Measurements from ENCODE around the gene OOSP1. TPM values are rescaled to one million over a fixed set of nuclear protein-coding genes. Genes with fewer than 3 reads are reported as not detected.

OOSP1 gene
- not detected in 2 replicates for total RNA-seq

DNA sequence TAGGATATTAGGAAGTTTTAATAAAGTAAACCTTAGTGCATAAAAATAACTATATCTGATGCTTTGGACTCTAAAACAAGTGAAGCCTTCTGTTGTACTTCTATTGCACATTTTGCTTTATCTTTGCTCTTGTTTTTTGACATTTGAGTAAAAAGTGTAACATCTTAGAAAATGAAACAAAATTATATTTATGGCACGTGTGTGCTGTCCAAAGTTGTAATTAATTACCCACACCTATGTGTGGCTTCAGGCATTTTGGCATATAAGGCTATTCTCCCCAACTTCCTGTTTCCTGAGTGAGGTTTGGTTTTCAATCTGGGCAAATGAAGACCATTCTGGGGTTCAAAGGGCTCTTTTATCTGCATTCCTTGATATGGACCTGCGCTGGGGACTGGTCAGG lies at the start of gene OOSP1:
Gene OOSP1 (plus strand): TSS at position 301 of the 400 bp plus-strand sequence. CDS start 23 bp downstream, at position 324.

GRCh38 chr11:59963733-59964132 lies 25.5 kb downstream of the OOSP1 start, which contains the start of gene OOSP4A:
OOSP4A (plus strand) TSS chr11:59964033; CDS start chr11:59964033, 0 bp downstream.

Other genes with a start within 250 kb of the OOSP1 start
- not detected in 2 replicates for gene OR10V1, start 224.6 kb upstream of the OOSP1 start, total RNA-seq
- 12.4 and 27.8 TPM in 2 replicates for gene STX3, start 183.1 kb upstream of the OOSP1 start, total RNA-seq
- 76.1 and 83.2 TPM in 2 replicates for gene MRPL16, start 127.7 kb upstream of the OOSP1 start, total RNA-seq
- gene CBLIF, start 92.9 kb upstream of the OOSP1 start, total RNA-seq, result not detected in 2 replicates
- gene TCN1, start 71.9 kb upstream of the OOSP1 start, total RNA-seq, result 0.08 and 0.68 TPM in 2 replicates
- gene OOSP3, start 59.6 kb upstream of the OOSP1 start, total RNA-seq, result not detected in 2 replicates
- not detected in 2 replicates for gene OOSP4A, start 25.6 kb downstream of the OOSP1 start, total RNA-seq
- not detected in 2 replicates for gene OOSP4B, start 78.7 kb downstream of the OOSP1 start, total RNA-seq
- not detected in 2 replicates for gene OOSP2, start 102.0 kb downstream of the OOSP1 start, total RNA-seq
- not detected in 2 replicates for gene MS4A3, start 118.2 kb downstream of the OOSP1 start, total RNA-seq
- not detected in 2 replicates for gene MS4A2, start 150.2 kb downstream of the OOSP1 start, total RNA-seq
- not detected in 2 replicates for gene MS4A6A, start 244.7 kb downstream of the OOSP1 start, total RNA-seq

Data from hair follicular keratinocyte (primary cell).